ENCODE results near the gene CGB7.
"Not testable (repeated sequence)": the region's sequence is repeated elsewhere in the genome, so short reads cannot be mapped to it uniquely, and the experiment has no call there.

- TF ChIP-seq CTCF (IDR thresholded peaks at IDR 0.05), result peak; percentile 51
- not testable (repeated sequence) for TF ChIP-seq EZH2phosphoT487, EZH2 (IDR thresholded peaks at IDR 0.05)
Observed at GRCh38 chr19:49036815-49037214, 20.7 kb downstream of the CGB7 start, which contains the start of gene CGB1.

All from neural progenitor cell (in vitro differentiated cells).